GM19240 (cell line): Measurements from ENCODE around the gene ARSD.
"Not testable (repeated sequence)": the region's sequence is repeated elsewhere in the genome, so short reads cannot be mapped to it uniquely, and the experiment has no call there.

ENCODE experiments used
- DNase-seq: peaks from one replicate; pipeline ENCODE4 v3.0.0; 2011; ENCODE audit warnings: low spot score; ENCODE audit not compliant: insufficient read length

Gene ARSD

GRCh38 chrX:2928583-2929434 lies at the start of gene ARSD:
Gene ARSD (minus strand): TSS chrX:2929339. CDS start chrX:2929275, 64 bp downstream.
- DNase-seq = peak; percentile 31

- not testable (repeated sequence) for DNase-seq
These were observed 49.5 kb upstream of the ARSD start for GRCh38 chrX:2978639-2979038.

GRCh38 chrX:2974961-2975360 lies 45.8 kb upstream of the ARSD start:
- no peak for DNase-seq

GRCh38 chrX:2972391-2972790 lies 43.3 kb upstream of the ARSD start:
- DNase-seq = no peak

GRCh38 chrX:2969021-2969420 lies 39.9 kb upstream of the ARSD start:
- DNase-seq = no peak

GRCh38 chrX:2967998-2968909 lies 39.1 kb upstream of the ARSD start:
- no peak for DNase-seq

- DNase-seq = no peak
These were observed 38.4 kb upstream of the ARSD start for GRCh38 chrX:2967584-2967983.

- no peak for DNase-seq
These were observed 37.9 kb upstream of the ARSD start for GRCh38 chrX:2967012-2967411.

GRCh38 chrX:2965965-2966364 lies 36.8 kb upstream of the ARSD start:
- DNase-seq = no peak

- DNase-seq = not testable (repeated sequence)
These were observed 35.1 kb upstream of the ARSD start for GRCh38 chrX:2963992-2964794.

- DNase-seq = not testable (repeated sequence)
These were observed 34.3 kb upstream of the ARSD start for GRCh38 chrX:2963449-2963848.

GRCh38 chrX:2962381-2962780 lies 33.2 kb upstream of the ARSD start:
- no peak for DNase-seq

GRCh38 chrX:2960861-2961515 lies 31.8 kb upstream of the ARSD start:
- no peak for DNase-seq

GRCh38 chrX:2958199-2958598 lies 29.1 kb upstream of the ARSD start:
- DNase-seq = no peak

GRCh38 chrX:2955838-2956237 lies 26.7 kb upstream of the ARSD start:
- DNase-seq = no peak

GRCh38 chrX:2955281-2955680 lies 26.1 kb upstream of the ARSD start:
- DNase-seq = no peak

- DNase-seq = no peak
These were observed 25.4 kb upstream of the ARSD start for GRCh38 chrX:2954541-2954940.

GRCh38 chrX:2937942-2938341 lies 8.8 kb upstream of the ARSD start:
- not testable (repeated sequence) for DNase-seq

- DNase-seq = no peak
These were observed 5.9 kb upstream of the ARSD start for GRCh38 chrX:2934715-2935710.
